Mesendoderm (in vitro differentiated cells): ENCODE data around the gene CNGB1.
"Not testable (repeated sequence)": the region's sequence is repeated elsewhere in the genome, so short reads cannot be mapped to it uniquely, and the experiment has no call there.

ENCODE experiments used
- DNase-seq: peaks from one replicate; pipeline ENCODE4 v3.0.0; 2013
- H2AK5ac ChIP-seq: 2 replicates; pipeline ENCODE4 v1.6.1; 2013; ENCODE audit warnings: low read length, inconsistent platforms
- H2BK120ac ChIP-seq: 2 replicates; pipeline ENCODE4 v1.6.1; 2013; ENCODE audit warnings: low read depth, mild to moderate bottlenecking, low read length, moderate library complexity, mixed read lengths
- H2BK15ac ChIP-seq: replicated peaks from 2 replicates; pipeline ENCODE4 v1.6.1; 2013; ENCODE audit warnings: low read depth, mild to moderate bottlenecking, moderate library complexity
- H2BK5ac ChIP-seq: 2 replicates; pipeline ENCODE4 v1.6.1; 2013; ENCODE audit warnings: low read length, inconsistent platforms
- H3K18ac ChIP-seq: 2 replicates; pipeline ENCODE4 v1.6.1; 2013; ENCODE audit warnings: mild to moderate bottlenecking, low read length, mixed read lengths
- H3K23ac ChIP-seq: one replicate; pipeline ENCODE4 v1.6.1; 2013; ENCODE audit warnings: low read length
- H3K27ac ChIP-seq: 2 replicates; pipeline ENCODE4 v1.5.1; 2013; ENCODE audit warnings: low read depth, mild to moderate bottlenecking, inconsistent platforms, low read length, moderate library complexity
- H3K27me3 ChIP-seq: 2 replicates; pipeline ENCODE4 v1.6.1; 2013; ENCODE audit warnings: low read length, control low read depth, mild to moderate bottlenecking, inconsistent platforms; ENCODE audit not compliant: insufficient read depth, poor library complexity
- H3K36me3 ChIP-seq: 2 replicates; pipeline ENCODE4 v1.6.1; 2013; ENCODE audit warnings: low read length, inconsistent platforms; ENCODE audit not compliant: control insufficient read depth, insufficient read depth
- H3K4ac ChIP-seq: one replicate; pipeline ENCODE4 v1.6.1; 2013; ENCODE audit warnings: low read depth, mild to moderate bottlenecking, low read length, moderate library complexity
- H3K4me1 ChIP-seq: 2 replicates; pipeline ENCODE4 v1.6.1; 2013; ENCODE audit warnings: low read depth, low read length, inconsistent platforms; ENCODE audit not compliant: control insufficient read depth
- H3K4me2 ChIP-seq: 2 replicates; pipeline ENCODE4 v1.6.1; 2013; ENCODE audit warnings: low read length
- H3K4me3 ChIP-seq: 2 replicates; pipeline ENCODE4 v1.5.1; 2013; ENCODE audit warnings: mild to moderate bottlenecking, low read length
- H3K56ac ChIP-seq: one replicate; pipeline ENCODE4 v1.6.1; 2013; ENCODE audit warnings: low read length
- H3K79me1 ChIP-seq: 2 replicates; pipeline ENCODE4 v1.6.1; 2013; ENCODE audit warnings: low read length, inconsistent platforms
- H3K79me2 ChIP-seq: 2 replicates; pipeline ENCODE4 v1.6.1; 2013; ENCODE audit warnings: mild to moderate bottlenecking, low read length; ENCODE audit not compliant: control insufficient read depth, insufficient read depth
- H3K9ac ChIP-seq: 2 replicates; pipeline ENCODE4 v1.6.1; 2013; ENCODE audit warnings: low read length, inconsistent platforms
- H4K5ac ChIP-seq: one replicate; pipeline ENCODE4 v1.6.1; 2013; ENCODE audit warnings: low read length
- H4K8ac ChIP-seq: one replicate; pipeline ENCODE4 v1.6.1; 2013; ENCODE audit warnings: low read depth, mild to moderate bottlenecking, control low read depth, low read length, moderate library complexity
- WGBS: extraction: QIAGEN DNeasy Blood & Tissue Kit; methylation state at CpG from one replicate; pipeline ENCODE4 v1.1.7; 2013; ENCODE audit warnings: low lambda C conversion rate, missing lambda C conversion rate; ENCODE audit not compliant: insufficient coverage; ENCODE audit errors: extremely low coverage; 5-methylcytosine and 5-hydroxymethylcytosine counted together

Gene CNGB1

GRCh38 chr16:57984443-57985203, 13.7 kb upstream of the CNGB1 start:
- no peak overlapping the region for H2BK120ac ChIP-seq
- no CpG with 5 or more reads among the region's 64 CpGs for WGBS
- no peaks in the 10 kb centered on the region for H3K27me3 ChIP-seq

GRCh38 chr16:57982385-57982784, 11.5 kb upstream of the CNGB1 start:
- Histone ChIP-seq H3K56ac (no peak overlapping the region), H2BK5ac (no peak overlapping the region), H3K18ac (no peak overlapping the region), H3K27me3 (no peaks in the 10 kb centered on the region), H4K5ac (no peak overlapping the region), H3K23ac (no peak overlapping the region), H3K4me2 (no peak overlapping the region), H2BK120ac (no peak overlapping the region), H3K4ac (no peak overlapping the region), H3K27ac (no peak overlapping the region), H3K4me3 (no peak overlapping the region), H3K9ac (no peak overlapping the region), H3K36me3 (no peaks in the 10 kb centered on the region), H4K8ac (no peak overlapping the region), H3K79me2 (no peaks in the 10 kb centered on the region), H2AK5ac (no peak overlapping the region), H3K4me1 (peaks cover 6% of the 10 kb centered on the region), H2BK15ac (no peak overlapping the region), H3K79me1 (no peaks in the 10 kb centered on the region)
- no CpG with 5 or more reads among the region's 5 CpGs for WGBS
- no peak for DNase-seq

More at GRCh38 chr16:57984443-57985203, 13.7 kb upstream of the CNGB1 start:
- Histone ChIP-seq H4K8ac (no peak overlapping the region), H3K23ac (peak overlapping the region; percentile 97), H3K4ac (no peak overlapping the region), H2AK5ac (no peak overlapping the region), H3K56ac (peak overlapping the region; percentile 91), H3K4me1 (peaks cover 6% of the 10 kb centered on the region), H3K18ac (no peak overlapping the region), H2BK5ac (no peak overlapping the region), H3K4me2 (peak overlapping the region; percentile 94), H3K4me3 (peak overlapping the region; percentile 61), H3K27ac (no peak overlapping the region), H3K36me3 (no peaks in the 10 kb centered on the region), H4K5ac (no peak overlapping the region), H3K79me1 (no peaks in the 10 kb centered on the region), H2BK15ac (no peak overlapping the region), H3K79me2 (no peaks in the 10 kb centered on the region), H3K9ac (peak overlapping the region; percentile 78)
- peak; percentile 97 for DNase-seq

GRCh38 chr16:57981636-57982035, 10.7 kb upstream of the CNGB1 start:
- H3K4me1 ChIP-seq, result peaks cover 6% of the 10 kb centered on the region
- H3K4ac ChIP-seq, result no peak overlapping the region
- no peak overlapping the region for H4K5ac ChIP-seq
- H3K36me3 ChIP-seq, result no peaks in the 10 kb centered on the region
- no peak overlapping the region for H4K8ac ChIP-seq
- no peak overlapping the region for H3K56ac ChIP-seq
- no peak overlapping the region for H3K23ac ChIP-seq
- no peak overlapping the region for H2AK5ac ChIP-seq
- no peak overlapping the region for H2BK15ac ChIP-seq
- H3K18ac ChIP-seq, result no peak overlapping the region
- no peak overlapping the region for H3K9ac ChIP-seq
- H3K4me2 ChIP-seq, result no peak overlapping the region
- DNase-seq, result no peak
- H3K79me2 ChIP-seq, result no peaks in the 10 kb centered on the region
- H2BK120ac ChIP-seq, result no peak overlapping the region
- no CpG with 5 or more reads among the region's 7 CpGs for WGBS
- no peak overlapping the region for H2BK5ac ChIP-seq
- H3K27me3 ChIP-seq, result no peaks in the 10 kb centered on the region
- no peaks in the 10 kb centered on the region for H3K79me1 ChIP-seq
- H3K27ac ChIP-seq, result no peak overlapping the region
- no peak overlapping the region for H3K4me3 ChIP-seq

- no CpG with 5 or more reads among the region's 11 CpGs for WGBS
- no peak for DNase-seq
- no peak overlapping the region for H3K56ac ChIP-seq
Measured at GRCh38 chr16:57979006-57979585, 8.2 kb upstream of the CNGB1 start.

GRCh38 chr16:57978070-57978465, 7.1 kb upstream of the CNGB1 start:
- not testable (repeated sequence) for H3K23ac ChIP-seq, H3K4me3 ChIP-seq, H2AK5ac ChIP-seq, H3K79me1 ChIP-seq, H3K4me2 ChIP-seq, H2BK15ac ChIP-seq, H3K9ac ChIP-seq, DNase-seq, H3K18ac ChIP-seq, H3K79me2 ChIP-seq, H3K56ac ChIP-seq, H3K27me3 ChIP-seq, H3K4me1 ChIP-seq, H3K36me3 ChIP-seq, H2BK5ac ChIP-seq, H4K5ac ChIP-seq, H3K27ac ChIP-seq, H3K4ac ChIP-seq, H2BK120ac ChIP-seq, H4K8ac ChIP-seq
- no CpG with 5 or more reads among the region's 2 CpGs for WGBS

More at GRCh38 chr16:57979006-57979585, 8.2 kb upstream of the CNGB1 start:
- Histone ChIP-seq H3K9ac (no peak overlapping the region), H4K8ac (no peak overlapping the region), H2BK120ac (no peak overlapping the region), H3K79me1 (no peaks in the 10 kb centered on the region), H2BK5ac (no peak overlapping the region), H4K5ac (no peak overlapping the region), H3K4ac (no peak overlapping the region), H3K27ac (no peak overlapping the region), H3K79me2 (no peaks in the 10 kb centered on the region), H3K27me3 (no peaks in the 10 kb centered on the region), H3K4me3 (no peak overlapping the region), H3K23ac (no peak overlapping the region), H3K36me3 (no peaks in the 10 kb centered on the region), H3K4me1 (no peaks in the 10 kb centered on the region), H3K18ac (no peak overlapping the region), H2AK5ac (no peak overlapping the region), H3K4me2 (no peak overlapping the region), H2BK15ac (no peak overlapping the region)
